DMS79 treated with DMSO at 0.1 percent for 48 hours (cell line): ENCODE results near the gene PXDN.

ENCODE experiments used
- DNase-seq: peaks from one replicate; lab custom pipeline; 2025; lab: John Stamatoyannopoulos, UW

Gene PXDN

GRCh38 chr2:1594373-1595171 is 149.7 kb downstream of the PXDN start:
- no peak for DNase-seq

GRCh38 chr2:1594123-1594372 is 150.3 kb downstream of the PXDN start:
- peak; percentile 83 for DNase-seq

DNA sequence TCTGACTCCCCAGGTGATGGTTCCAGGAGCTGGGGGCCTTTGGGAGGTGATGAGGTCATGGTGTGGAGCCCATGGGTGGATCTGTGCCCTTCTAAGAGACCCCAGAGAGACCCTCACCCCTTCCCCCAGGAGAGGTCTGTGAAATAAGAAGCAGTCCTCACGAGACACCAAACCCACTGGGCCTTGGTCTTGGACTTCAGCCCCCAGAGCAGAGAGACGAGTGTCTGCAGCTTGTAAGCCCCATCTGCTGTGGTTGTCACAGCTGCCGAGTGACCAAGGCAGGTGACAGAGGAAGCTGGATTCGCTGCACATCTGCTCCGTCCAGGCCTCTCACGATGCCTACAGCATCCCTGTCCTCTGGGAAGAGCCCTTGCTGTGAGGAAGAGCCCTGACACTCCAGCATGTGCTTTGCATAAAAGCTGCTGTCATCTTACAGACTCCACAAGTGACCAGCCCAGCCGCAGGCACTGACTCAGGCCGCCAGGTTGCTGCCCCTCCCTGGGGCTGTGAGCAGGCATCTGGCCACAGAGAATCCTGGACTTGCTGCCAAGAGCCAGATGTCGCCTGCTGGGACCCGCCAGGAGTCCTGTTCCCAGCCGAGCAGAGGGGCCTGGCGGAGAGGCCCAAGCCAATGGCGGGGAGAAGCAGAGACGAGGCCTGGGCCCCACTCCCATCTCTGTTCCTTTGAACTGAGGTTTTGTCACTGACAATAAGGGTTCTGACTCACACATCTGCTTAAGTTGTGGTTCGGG is 150.8 kb downstream of the PXDN start:
- DNase-seq = peak; percentile 83

DNA sequence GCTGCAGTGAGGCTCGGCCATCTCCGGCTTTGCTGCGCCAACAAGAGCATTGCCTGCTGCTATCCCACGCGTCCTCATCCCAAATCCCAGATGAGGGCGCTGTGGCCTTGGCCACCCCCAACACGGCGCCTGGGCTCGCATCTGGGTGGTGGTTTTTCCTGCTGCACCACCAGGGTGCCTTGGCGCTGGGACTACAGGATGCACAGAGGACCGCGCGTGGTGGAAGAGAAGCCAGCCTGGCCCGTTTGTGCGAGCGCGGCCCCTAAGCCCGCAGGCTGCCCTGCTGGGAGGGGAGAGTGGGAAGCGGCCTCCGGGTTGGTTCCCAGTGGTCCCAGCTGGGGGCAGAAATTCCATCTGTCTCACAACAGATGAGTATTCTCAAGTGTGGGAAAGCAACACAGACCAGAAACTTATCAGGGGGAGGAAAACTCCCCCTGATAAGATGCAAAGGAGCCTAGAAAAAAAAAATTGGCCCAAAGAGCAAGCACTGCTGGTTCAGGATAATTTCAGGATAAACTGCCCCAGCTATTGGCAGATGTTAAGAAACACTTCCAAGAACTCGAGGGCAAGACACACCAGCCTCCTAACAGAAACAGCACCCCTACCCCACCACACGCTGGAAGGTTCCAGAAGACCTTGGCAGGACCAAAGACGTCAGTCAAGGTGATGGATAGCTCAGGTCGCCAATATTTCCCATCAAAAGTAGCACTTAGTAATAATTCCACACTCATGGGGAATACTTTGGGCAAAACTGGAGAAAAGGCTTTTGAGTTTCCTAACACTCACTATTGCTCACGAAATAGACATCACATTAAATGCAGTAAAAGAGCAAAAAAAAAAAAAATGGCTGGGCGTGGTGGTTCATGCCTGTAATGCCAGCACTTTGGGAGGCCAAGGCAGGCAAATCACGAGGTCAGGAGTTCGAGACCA is 152.1 kb downstream of the PXDN start:
- no peak for DNase-seq

GRCh38 chr2:1591461-1591770 is 152.9 kb downstream of the PXDN start:
- DNase-seq = no peak

- DNase-seq = peak; percentile 52
Measured at GRCh38 chr2:1590596-1591460, 153.5 kb downstream of the PXDN start.

- no peak for DNase-seq
Measured at GRCh38 chr2:1588978-1589621, 155.2 kb downstream of the PXDN start.

DNA sequence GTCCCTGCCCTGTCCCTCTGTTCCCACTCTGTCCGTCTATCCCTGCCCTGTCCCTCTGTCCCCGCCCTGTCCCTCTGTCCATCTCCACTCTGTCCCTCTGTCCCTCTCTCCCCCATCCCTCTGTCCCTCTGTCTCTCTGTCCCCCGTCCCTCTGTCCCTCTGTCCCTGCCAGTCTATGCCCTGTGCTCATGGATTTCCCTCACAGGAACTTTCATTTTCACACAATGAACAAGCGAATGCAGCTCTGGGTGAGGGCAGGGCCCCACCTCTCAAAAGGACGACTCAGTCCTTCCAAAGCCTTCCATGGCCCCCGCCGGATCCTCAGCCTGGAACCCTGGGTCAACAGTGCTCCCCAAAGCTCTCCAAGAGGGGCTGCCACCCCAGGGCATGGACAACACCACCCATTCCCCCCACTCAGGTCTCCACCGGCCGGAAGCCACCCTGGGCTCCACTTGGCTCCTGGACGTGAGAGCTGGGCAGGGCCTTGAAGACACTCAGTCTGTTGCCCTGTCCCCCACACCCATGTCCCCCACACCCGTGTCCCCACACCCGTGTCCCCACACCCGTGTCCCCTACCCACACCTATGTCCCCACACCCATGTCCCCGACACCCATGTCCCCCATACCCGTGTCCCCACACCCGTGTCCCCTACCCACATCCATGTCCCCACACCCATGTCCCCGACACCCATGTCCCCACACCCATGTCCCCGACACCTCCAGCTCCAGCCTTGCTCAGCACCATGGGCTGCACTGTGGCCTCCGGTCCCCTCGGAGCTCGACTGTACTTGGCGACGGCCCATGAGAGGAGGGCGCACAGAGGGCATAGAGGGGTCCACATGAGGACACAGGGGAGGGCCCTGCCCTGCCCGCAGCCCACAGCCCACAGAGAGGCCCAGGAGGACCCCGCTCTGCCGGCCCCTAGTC is 156.0 kb downstream of the PXDN start:
- no peak for DNase-seq

DNA sequence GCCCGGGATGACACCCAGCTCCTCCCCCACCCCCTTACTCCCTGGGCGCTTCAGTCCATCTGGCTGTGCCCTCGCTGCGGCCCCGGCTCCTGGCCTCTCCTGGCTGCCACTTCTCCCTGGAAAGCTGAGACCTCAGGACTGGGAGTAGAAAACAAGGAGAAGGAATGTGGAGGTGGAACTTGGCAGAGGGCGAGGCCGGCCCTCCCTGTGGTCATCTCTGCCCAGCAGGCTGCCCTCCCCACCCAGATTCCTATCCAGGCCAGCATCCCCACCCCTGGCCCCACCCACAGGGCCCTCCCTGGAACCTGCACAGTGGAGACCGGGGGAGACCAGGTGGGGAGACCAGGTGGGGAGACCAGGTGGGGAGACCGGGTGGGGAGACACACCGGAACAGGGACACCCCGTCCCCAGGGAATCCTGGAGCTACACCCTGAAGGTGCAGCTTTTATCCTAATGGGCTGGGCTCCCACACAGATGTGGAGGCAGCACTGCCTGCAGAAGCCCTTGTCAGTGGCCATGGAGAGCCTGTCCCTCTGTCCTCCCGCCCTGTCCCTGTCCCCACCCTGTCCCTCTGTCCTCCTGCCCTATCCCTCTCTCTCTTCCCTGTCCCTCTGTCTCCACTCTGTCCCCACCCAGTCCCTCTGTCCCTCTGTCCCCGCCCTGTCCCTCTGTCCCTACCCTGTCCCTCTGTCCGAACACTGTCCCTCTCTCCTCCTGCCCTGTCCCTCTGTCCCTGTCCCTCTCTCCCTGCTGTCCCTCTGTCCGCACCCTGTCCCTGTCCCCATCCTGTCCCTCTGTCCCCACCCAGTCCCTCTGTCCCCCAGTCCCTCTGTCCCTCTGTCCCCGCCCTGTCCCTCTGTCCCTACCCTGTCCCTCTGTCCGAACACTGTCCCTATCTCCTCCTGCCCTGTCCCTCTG is 157.1 kb downstream of the PXDN start:
- DNase-seq = no peak

GRCh38 chr2:1586251-1586922 is 157.9 kb downstream of the PXDN start:
- DNase-seq = no peak

DNA sequence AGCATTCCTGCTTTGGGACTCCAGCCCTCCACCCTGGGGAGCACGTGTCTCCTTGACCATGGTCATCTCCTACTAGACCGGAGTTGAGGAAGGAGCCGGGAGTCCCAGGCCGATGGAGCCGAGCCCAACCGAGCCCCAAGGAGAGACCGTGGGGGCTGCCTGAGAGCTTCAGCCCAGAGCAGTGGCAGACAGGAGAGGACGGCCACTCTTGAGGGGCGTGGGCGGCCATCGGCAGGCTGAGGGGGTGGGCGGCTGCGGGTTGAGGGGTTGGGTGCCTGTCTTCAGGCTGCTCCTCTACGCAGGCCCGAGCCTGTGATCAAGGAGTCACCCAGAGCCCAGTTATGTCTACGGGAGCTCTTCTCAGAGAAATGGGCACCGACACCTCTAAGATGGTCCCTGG is 158.7 kb downstream of the PXDN start:
- no peak for DNase-seq

DNA sequence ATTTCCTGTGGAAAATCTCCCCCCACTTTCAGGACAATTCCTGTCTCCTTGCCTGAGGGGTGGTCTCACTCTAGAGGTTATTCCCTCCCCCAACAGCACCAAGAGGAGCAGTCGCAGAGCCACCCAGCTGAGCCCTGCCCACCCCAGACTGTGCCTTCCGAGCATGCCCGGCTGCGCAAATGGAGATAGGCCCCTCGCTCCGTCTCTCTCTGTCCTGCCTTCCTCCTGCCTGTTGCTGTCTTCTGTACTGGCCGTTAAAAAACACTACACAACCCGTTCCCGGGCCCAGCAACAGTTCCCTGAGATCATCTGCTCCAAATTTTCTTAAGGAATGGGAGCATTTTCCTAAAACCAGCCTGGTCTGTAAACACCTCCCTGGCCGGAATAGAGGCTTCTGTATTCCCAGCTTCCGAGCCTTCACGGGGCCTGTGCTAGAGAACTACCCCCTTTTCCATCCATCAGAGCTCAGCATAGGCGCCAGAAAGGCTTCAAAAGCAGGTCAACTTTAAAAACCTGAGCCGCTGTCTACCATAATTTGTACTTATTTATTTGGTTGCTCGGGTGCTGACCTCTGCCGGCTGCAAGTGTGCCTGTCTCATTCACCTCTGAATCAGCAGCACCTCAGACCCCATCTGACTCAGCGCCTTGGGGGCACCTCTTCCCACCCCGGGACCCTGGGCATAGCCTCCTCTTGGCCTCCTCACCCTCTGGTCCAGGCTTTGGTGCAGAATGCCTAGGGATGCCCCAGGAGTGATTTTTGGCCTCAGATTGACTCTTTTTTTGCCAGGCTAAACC is 159.4 kb downstream of the PXDN start:
- no peak for DNase-seq

- DNase-seq = no peak
Measured at GRCh38 chr2:1584051-1584531, 160.2 kb downstream of the PXDN start.

- DNase-seq = no peak
Measured at GRCh38 chr2:1582891-1583341, 161.4 kb downstream of the PXDN start.

DNA sequence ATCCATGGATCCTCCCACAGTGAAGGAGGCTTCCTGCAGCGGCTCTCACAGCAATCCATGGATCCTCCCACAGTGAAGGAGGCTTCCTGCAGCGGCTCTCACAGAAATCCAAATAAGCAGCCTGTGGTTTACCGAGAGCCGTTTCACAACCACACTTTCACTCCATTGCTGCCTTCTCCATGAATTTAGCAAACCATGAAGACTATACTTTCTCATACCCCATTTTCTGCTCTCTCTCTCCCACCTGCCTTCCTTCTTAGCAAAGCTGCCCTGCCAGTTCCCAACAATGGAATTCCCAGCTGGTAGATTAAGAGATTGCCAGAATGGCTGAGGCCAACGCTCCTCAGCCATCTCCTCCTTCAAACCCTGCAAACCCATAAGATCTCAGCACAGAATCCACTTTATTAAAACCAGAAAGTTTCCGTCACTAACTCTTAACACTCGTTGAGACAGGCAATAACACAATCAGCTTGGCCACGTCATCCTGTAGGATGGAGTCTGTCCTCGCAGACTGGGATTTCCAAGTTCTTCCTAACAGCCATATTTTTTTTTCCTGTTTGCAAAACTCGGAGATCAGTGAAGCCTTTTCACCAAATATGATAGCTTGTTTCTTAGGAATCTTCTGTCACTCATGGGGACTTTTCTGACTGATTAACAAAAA is 162.2 kb downstream of the PXDN start:
- DNase-seq = no peak
